HG03025 (cell line): ENCODE results near the gene CDK19.
A peak's percentile ranks its signal among the peaks of the same experiment; 100 is the strongest.
"Not testable (repeated sequence)": the region's sequence is repeated elsewhere in the genome, so short reads cannot be mapped to it uniquely, and the experiment has no call there.

Experiments
- ATAC-seq: cut with Tn5 transposase; IDR thresholded peaks from one replicate; pipeline ENCODE4 v1.9.1; 2021; ENCODE audit warnings: mild to moderate bottlenecking, moderate library complexity; ENCODE audit not compliant: unreplicated experiment, low FRiP score

CDK19 gene

DNA sequence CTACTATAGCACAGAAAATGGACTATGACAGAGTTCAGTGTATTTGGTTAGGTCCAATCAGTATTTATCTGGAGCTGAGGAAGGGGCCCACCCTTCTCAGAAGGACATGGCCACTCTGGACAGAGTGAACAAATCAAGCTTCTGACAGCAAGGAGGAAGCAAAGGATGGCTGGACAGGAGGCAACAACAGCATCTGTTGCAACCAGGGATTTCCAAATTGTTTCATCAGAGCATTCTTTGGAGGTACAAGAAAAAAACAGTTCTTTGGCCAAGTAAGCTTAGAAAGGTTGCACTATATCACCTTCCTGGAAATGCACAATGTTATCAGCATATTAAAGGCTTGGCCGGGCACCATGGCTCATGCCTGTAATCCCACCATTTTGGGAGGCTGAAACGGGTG is 220.2 kb downstream of the CDK19 start:
- no peak for ATAC-seq

DNA sequence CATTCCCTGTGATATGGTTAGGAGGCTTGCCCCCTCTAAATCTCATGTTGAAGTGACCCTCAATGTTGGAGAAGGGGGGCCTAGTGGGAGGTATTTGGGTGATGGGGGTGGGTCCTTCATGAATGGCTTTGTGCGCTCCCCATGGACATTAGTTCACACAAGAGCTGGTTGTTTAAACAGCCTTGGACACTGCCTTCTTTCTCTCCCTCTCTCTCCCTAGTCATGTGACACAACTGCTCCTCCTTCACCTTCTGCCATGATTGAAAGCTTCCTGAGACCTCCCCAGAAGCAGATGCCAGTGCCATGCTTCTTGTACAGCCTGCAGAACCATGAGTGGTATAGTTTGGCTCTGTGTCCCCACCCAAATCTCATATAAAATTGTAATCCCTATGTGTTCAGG is 221.6 kb downstream of the CDK19 start:
- no peak for ATAC-seq

DNA sequence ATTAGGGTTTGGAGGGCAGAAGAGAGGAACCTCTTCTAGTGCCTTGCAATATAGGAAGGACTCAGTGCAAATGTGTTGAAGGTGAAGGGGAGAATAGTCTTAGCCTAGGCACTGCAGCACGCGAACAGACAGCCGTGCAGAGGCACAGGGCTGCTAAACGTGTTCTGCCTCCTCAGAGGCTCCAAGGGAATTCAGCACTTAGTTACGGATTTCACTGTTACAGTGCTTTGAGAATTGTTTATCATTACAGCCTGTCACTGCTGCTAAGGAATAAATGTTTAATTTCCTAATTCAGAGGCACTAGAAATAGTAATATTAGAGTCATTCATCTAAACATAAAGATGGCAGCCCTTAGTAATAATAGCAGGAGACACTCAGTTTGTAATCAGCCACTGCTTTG is 222.5 kb downstream of the CDK19 start:
- ATAC-seq, result no peak

DNA sequence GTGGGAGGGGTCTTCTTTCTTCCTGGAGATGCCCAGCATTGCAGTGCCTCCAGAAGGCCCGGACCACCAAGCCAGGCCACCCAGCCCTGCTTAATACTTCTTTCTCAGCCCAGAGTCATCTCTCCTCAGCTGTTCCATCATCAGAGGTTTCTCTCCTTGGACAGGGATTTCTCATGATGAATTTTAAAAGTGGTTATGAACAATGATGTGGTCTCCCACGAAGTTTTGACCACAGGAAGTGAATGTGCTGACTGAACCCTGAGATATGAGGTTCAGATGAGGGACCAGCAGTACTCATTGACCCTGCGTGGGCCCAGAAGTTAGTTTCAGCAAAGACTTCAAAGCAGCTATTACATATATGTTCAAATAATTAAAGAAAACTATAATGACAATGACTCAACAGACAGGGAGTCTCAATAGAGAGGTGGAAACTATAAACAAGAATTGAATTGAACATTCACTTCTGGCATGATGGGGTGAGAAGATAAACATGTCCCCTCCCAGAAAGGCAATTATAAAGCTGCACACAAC is 224.4 kb downstream of the CDK19 start:
- no peak for ATAC-seq

DNA sequence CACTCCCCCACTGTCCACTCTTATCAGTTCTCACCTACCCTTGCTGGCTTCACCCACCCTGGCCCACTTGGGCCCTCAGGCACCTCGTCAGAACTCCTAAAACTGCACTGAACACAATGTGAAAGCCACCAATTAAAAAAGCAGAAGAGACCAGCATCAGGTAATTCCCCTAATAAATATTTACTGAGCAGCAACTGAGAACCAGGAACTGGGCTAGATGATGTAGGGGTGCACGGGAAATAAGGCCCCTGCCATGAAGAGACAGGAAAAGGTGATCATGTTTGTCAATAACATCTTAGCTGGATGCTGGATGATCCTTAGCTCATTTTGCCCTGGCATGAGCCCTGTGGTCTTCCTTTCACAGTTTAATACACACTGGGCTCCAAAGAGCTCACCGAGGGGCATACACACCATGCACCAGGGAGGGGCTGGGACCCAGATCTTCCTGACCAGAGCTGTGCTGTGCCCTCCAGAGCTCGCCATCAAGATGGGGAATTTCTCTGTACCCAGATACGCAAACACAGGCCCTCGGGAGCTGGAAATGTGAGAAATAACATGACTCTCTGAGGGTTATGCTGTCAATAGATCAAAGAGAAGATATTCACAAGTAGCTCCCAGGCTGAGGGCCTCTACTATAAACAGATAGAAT is 225.3 kb downstream of the CDK19 start:
- ATAC-seq, result peak; percentile 91

DNA sequence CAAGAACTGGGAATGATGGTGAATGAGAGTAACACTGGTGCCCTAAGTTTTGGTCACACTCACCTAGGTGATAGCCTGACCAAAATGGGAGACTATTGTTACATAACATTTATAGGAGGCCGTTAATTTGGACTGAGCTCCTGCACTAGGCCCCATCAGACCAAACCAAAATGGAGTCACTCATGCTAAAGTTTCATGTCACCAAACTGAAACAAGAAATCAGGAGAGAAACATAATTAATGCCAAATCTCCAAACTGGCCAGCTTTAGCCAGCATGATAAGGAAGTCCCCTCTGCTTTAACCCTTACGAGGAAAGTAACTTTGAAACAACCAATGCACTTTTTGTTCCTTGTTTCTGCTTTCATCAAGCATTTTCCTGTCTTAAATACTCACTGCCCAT is 227.9 kb downstream of the CDK19 start:
- ATAC-seq, result no peak

DNA sequence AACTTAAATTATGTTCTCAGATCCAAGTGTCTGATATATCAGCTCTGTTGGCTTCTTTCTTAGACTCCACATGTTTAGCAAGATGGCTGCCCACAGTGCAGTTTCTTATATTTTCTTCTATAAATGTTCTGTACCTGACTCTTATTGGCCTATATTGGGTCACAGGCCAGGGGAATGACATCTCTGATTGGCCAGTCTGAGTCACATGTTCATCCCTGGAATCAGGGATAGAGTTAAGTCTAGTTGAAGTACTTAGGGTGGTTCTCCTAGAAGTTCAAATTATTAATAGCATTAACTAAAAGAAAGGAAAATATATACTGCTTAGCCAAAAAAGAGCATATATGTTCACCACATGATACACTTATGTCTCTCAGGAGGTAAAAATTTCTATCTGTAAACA is 233.6 kb downstream of the CDK19 start:
- no peak for ATAC-seq

DNA sequence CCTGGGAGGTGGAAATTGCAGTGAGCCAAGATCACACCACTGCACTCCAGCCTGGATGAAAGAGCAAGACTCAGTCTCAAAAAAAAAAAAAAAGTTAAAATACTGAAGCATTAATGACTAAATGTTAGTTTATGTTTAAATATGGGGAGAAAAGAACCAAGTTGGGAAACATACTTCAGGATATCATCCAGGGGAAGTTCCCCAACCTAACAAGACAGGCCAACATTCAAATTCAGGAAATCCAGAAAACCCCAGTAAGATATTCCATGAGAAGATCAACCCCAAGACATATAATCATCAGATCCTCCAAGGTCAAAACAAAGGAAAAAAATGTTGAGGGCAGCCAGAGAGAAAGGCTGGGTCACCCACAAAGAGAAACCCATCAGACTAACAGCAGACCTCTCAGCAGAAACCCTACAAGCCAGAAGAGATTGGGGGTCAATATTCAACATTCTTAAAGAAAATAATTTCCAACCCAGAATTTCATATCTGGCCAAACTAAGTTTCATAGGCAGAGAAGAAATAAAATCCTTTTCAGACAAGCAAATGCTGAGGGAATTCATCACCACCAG is 237.6 kb downstream of the CDK19 start:
- ATAC-seq, result not testable (repeated sequence)

DNA sequence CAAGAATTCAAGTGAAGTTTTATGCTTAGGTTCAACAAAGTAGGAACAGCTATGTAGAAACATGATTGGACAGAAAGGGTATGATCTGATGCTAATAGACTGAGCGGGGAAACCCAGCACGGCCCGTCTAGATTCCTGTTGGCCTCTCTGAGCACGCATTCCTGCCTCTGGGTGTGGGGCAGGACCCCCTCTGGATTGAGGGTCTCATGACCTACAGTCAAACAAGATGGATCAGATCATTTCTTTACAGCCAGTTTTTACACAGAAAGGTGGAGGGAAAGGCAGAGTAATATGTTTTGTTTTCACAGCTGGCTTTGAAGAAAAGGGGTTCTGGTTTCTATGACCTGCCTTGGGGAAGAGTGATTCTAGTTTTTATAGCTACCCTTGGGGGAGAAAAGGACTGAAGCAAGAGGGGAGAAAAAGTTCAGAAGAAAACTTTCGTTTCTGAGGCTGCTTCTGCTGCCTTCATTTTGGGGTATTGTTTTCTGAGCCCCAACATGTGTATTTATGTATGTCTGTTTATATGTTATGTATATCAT is 239.3 kb downstream of the CDK19 start:
- no peak for ATAC-seq

DNA sequence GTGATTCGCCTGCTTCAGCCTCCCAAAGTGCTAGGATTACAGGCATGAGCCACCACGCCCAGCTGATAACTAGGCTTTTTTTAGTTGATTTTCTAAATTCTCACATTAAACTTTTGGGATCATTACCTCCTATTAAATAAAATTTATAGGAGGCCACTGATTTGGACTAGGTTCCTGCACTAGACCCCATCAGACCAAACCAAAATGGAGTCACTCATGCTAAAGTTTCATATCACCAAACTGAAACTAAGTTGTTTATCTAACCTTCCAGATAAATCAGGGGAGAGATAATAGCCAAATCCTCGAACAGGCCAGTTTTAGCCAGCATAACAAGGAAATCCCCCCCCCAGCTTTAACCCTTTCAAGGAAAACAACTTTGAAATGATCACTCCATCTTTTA is 240.5 kb downstream of the CDK19 start:
- no peak for ATAC-seq

DNA sequence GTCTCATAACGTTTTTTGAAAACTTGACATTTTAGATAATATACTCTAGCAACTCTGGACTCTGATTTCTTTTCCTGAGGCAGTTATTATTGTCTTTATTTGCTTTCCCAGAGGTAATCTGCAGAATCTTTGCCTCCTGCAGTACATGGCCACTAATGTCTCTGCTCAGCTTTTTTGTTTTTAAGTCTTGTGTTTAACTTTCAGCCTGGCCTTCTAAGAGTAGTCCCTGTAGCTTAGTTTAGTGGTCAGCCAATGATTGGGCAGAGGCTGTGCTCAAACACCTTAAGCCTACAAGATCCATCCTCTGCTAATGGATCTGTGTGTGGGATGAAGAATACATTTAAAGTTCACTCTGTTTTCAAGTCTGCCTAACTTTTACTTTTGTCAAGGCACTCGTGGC is 241.7 kb downstream of the CDK19 start:
- ATAC-seq, result no peak

DNA sequence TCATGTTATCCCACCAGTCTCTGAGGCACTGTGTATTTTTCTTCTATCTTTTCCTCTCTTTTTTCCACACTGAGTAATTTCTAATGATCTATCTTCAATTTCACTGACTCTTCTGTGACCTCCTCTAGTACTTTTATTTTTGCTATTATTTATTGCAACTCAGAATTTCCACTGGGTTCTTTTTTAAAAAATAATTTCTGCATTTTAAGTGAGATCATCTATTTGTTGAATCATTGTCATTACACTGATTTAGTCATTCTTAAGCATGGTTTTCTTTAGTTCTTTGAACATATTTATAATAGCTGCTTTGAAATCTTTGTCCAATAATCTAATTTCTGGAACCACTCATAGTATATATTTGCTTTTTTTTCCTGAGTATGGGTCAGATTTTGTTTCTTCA is 242.1 kb downstream of the CDK19 start:
- ATAC-seq, result no peak

DNA sequence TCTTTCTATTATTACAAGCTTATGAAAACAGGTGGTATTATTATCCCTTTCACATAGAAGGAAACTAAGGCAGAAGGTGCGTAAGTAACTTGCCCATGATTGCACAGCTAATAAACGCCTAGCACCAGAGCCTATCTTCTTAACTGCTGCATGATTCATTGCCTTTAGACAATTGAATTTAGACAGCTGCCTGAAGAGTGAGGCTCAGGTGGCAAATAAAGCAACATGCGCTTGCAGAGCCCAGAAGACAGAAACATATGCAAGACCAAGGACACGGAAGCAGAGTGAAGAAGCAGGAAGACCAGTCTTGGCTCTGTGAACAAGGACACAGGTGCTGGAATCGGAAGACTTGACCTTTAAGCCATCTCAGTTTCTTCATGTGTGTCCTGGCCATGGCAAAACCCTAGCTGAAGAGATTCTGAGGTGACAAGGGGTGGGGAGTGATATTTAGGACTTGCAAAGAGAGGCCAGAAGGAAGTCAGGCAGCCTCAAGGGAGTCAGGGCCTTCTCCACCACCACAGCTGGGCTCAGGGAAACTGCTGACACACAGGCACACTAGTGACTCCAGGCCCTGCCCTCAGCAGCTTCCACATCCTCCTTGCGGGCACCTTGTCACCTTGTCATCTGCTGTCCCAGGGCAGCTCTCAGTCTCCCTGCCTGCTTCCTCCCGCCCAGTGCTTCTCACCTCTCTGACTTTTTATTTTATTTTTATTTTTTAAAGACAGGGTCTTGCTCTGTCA is 247.1 kb downstream of the CDK19 start:
- ATAC-seq, result no peak

DNA sequence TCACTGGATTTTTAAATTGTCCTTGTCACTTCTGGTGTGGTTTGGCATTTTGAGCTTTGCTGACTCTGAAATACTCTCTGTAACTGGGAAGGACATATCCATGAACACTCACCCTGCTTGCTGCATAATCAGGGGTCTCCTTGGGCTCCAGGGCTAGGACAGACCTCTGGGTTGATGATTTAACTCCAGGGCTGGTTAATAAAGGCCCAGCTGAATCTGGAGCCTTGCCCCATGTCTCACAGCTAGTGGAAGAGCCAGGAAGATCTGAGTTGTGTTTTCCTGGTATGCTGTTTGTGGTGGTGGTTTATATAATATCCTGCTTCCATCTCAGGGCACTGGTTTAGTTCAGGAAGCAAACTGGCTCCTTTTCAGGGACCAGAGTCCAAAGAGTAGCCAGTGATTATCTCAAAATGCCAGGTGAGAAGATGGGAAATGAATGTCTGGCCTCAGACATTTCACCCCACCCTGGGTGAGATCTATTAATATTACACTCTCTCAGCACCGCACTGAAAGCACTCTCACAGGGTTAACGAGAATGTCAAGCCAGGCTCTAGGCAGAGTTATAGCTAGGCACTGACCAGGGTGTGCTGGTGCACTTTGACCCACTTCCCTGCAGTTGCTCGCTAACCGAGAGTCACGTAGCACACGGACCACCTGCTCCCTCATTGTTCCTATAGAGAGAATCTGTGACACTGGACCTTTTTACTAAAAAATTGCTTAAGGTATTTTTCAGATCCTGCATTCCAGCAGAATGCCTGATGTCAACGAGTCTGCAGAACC is 248.7 kb downstream of the CDK19 start:
- no peak for ATAC-seq

DNA sequence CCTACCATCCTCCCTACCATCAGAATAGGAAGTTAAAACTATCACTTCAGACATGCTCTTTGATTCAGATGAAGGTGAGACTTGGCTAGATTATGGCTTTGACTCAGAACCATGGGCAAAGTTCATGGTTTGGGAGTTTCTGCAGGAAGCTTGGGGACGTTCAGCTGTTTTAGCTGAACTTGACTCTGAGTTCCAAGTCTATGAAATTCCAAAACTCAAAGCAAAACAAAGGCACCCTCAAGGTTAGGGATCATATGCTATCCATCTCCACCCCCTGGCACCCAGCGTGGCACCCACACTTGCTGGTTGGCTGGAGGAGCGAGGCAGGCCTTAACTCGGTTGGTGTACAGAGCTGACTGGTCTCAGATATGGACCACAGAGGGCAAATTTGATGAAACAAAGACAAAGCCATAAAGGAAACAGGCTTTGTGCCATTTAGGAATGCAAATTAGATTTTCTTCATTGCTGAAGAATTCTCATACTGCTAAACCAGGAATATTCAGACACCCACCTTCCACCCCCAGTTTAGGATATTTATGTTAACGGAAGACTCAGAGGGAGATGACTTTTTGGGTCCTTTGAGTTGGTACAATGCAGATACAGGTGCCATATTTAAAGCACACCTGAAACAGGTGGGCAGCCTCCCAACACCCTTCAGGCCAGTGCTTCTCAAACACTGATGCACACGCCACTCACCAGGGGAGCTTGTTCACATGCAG is 250.4 kb downstream of the CDK19 start:
- no peak for ATAC-seq

DNA sequence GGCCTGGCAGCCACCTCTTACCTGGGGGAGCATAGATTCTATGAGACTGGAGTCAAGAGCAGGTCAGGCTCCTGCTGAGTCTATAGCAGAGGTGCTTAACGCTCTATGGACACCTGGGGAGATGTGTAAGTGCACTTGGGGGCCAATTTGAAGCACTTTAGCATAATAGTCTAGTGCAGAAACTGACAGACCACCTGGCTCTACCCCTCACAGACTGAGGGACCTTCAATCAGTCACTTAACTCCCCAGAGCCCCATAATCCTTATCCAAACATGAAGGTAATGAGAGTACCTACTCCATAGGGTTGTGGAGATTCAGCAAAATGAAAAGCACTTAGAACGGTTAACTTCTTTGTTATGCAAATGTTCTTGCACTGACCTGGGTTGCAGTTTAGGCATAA is 251.6 kb downstream of the CDK19 start:
- ATAC-seq, result no peak

DNA sequence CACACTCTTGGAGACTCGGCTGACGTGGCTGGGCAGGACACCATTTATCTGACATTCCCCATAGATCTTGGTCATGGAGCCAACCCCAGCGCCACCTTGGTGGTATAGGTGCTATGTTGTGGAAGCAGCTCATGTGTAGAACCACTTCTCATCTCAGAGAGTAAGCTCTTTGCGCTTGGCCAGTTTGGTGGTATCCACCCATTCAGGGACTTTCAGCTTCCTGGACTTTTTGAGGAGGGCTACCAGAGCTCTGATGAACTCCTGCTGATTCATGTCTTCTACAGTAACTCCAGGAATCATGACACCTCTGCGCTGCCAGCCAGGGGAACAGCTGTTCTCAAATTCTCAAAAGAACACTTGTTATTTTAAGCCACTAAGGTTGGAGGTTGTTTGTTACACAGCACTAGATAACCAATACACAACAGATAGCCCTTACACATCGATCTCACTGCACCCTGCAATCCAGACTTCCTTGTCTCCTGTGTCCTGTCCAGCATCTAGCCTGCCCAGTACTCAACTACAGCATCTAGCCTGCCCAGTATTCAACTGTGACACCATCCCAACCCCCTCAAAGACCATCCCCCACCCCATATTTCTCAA is 252.9 kb downstream of the CDK19 start:
- ATAC-seq, result no peak

DNA sequence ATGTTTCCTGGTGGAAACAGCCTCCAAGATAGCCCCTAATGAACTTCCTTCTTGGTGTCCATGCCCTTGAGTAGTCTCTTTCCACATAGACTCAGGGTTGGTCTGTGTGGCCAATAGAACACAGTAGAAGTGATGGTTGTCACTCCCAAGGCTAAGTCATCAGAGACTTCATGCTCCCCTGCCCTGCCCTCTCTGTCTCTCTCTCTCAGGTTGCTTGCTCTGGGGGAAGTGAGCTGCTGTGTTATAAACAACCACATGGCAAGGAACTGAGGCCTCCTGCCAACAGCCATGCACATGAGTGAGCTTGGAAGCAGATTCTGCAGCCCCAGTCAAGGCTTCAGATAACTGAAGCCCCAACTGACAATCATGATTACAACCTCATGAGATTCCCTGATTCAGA is 253.6 kb downstream of the CDK19 start:
- ATAC-seq, result no peak

DNA sequence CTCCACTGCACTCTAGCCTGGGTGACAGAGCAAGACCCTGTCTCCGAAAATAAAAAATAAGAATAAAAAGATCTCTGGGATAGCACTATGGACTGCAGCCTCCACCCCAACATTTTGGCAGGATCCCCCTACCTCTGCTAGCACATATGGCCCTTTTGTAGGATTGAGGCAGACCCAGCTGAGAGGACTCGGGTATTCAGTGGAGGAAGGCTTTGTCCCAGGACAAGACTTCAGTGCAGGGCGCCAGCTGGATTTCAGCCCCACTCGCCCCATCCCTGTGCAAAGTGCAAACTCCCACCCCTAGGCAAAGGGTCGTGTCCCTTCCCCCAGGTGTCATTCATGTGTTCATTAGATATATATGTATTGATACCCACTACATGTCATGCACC is 254.3 kb downstream of the CDK19 start:
- ATAC-seq, result no peak
